ENCODE measurements around the gene RNASE4. TPM values are rescaled to one million over a fixed set of nuclear protein-coding genes. Genes with fewer than 3 reads are reported as not detected.

The RNASE4 gene
- total and polyA plus RNA-seq, 10 of the 15 experiments (the other 5 are each of a cell fraction or from before 2014, with no cell fraction given) = 0.87 to 2.6 (median 1.3) TPM

GRCh38 chr14:20681348-20682126, 2.8 kb upstream of the RNASE4 start:
- ATAC-seq (peak; percentile 34), DNase-seq (ENCODE audit: low read depth, low spot score) (peak; percentile 89), FAIRE-seq (no peak)
- Histone ChIP-seq H3K9ac (ENCODE audit: control insufficient read depth, insufficient read depth, low read length) (peak overlapping the region; percentile 93), H4K20me1 (ENCODE audit: control insufficient read depth, insufficient read depth) (no peaks in the 10 kb centered on the region), H2AFZ (ENCODE audit: control insufficient read depth, low read depth, low read length) (peak overlapping the region; percentile 62), H3K36me3 (ENCODE audit: control insufficient read depth in 2 of 2, insufficient read depth in 2 of 2, low read length in 1 of 2) (no peaks in the 10 kb centered on the region), H3K79me2 (ENCODE audit: control insufficient read depth, insufficient read depth, low read length) (no peaks in the 10 kb centered on the region), H3K4me3 (peak overlapping the region; percentile 73), H3K27ac (ENCODE audit: control insufficient read depth, insufficient read depth) (peak overlapping the region; percentile 99), H3K27me3 (replicated peaks in 1 of 2; ENCODE audit: control insufficient read depth in 2 of 2, insufficient read depth in 2 of 2, low read length in 1 of 2) (no peaks in the 10 kb centered on the region), H3K9me3 (replicated peaks; ENCODE audit: control insufficient read depth, insufficient read depth, low read length) (no peaks in the 10 kb centered on the region), H3K4me1 (ENCODE audit: control insufficient read depth, insufficient read depth, low read length) (peaks cover 23% of the 10 kb centered on the region), H3K4me2 (ENCODE audit: control insufficient read depth, insufficient read depth) (peak overlapping the region; percentile 97)
- RAD21 ChIA-PET (ENCODE audit: unreplicated experiment) = interaction anchor here (0.6 to 8.9 kb wide), 19 partner anchors 9 to 422 kb away, joined by 3 to 156 read pairs (median 6); partner anchors contain the start of genes CCNB1IP1, PARP2 and PIP4P1
- CTCF ChIA-PET = interaction anchor here (0.8 to 11.0 kb wide), 13 partner anchors 10 to 338 kb away, joined by 3 to 214 read pairs (median 10); partner anchors contain the start of genes PARP2 and RNASE6
- BruUV-seq (replicated peaks) = no TSS peak
- WGBS (ENCODE audit: insufficient coverage, insufficient replicate concordance, low lambda C conversion rate, missing lambda C conversion rate) = under 1% methylated on average over 25 of the region's 25 CpGs
- SMC1A ChIA-PET (ENCODE audit: uncharacterized antibody, unreplicated experiment) = interaction anchor here (0.7 to 8.9 kb wide), 20 partner anchors 9 to 353 kb away, joined by 3 to 150 read pairs (median 6); partner anchors contain the start of genes PARP2, PIP4P1 and RNASE6
- intact Hi-C loops (cut with micrococcal nuclease; ENCODE audit: unreplicated experiment) (loop anchor here (1.0 to 5.0 kb wide), 5 partner anchors 18 to 355 kb away; partner anchors contain the start of genes PARP2, PIP4P1 and TEP1), in situ Hi-C loops (cut with MboI) (loop anchor here (5.0 kb wide), 3 partner anchors 49 to 349 kb away; partner anchors contain the start of genes CCNB1IP1 and PIP4P1)
- POLR2A ChIA-PET = interaction anchor here (0.9 to 5.6 kb wide), 12 partner anchors 9 to 338 kb away, joined by 3 to 69 read pairs (median 7); partner anchors contain the start of genes PARP2, PIP4P1 and RNASE6
- TF ChIP-seq BHLHE40 (IDR thresholded peaks at IDR 0.05; ENCODE audit: borderline replicate concordance in 1 of 2, low read depth in 2 of 2, low read length in 1 of 2) = peak in 1 of 2 experiments; percentile 59; a peak in 1 of 4 replicates
- no peak for TF ChIP-seq CUX1 (IDR thresholded peaks at IDR 0.05; ENCODE audit: insufficient replicate concordance, low read depth, low read length)
- TF ChIP-seq MTA3 (IDR thresholded peaks at IDR 0.05; ENCODE audit: borderline replicate concordance, low read length) = no peak; the same call in 1 of the 2 replicates
- TF ChIP-seq SUPT20H (IDR thresholded peaks at IDR 0.05; ENCODE audit: borderline replicate concordance, control insufficient read depth, low read depth, low read length) = no peak
- no peak for TF ChIP-seq PBX3 (IDR thresholded peaks at IDR 0.05; ENCODE audit: insufficient replicate concordance, low read depth, low read length)
- TF ChIP-seq SMAD1 (IDR thresholded peaks at IDR 0.05; ENCODE audit: low read depth, partially characterized antibody) = no peak
- TF ChIP-seq DPF2 (IDR thresholded peaks at IDR 0.05) = peak; percentile 67
- no peak; a peak in 1 of 4 replicates for TF ChIP-seq CEBPB (IDR thresholded peaks at IDR 0.05; ENCODE audit: borderline replicate concordance in 1 of 2, low read depth in 2 of 2, low read length in 2 of 2)
- peak; percentile 41; the same call in 1 of the 2 replicates for TF ChIP-seq BACH1 (IDR thresholded peaks at IDR 0.05; ENCODE audit: borderline replicate concordance)
- no peak for TF ChIP-seq YBX1 (IDR thresholded peaks at IDR 0.05)
- TF ChIP-seq IKZF1 (conservative IDR thresholded peaks at IDR 0.05) = peak; percentile 84
- no peak for TF ChIP-seq SUZ12 (IDR thresholded peaks at IDR 0.05; ENCODE audit: unreplicated experiment)
- peak; percentile 51; the same call in 1 of the 2 replicates for TF ChIP-seq IRF4 (IDR thresholded peaks at IDR 0.05; ENCODE audit: low read depth, low read length)

Data from GM12878 (cell line).